Measurements from ENCODE around the gene ARID1A. TPM values are rescaled to one million over a fixed set of nuclear protein-coding genes. Genes with fewer than 3 reads are reported as not detected.

Gene ARID1A
- total and polyA plus RNA-seq, 9 of the 15 experiments (the other 6 are each of a cell fraction or from before 2014, with no cell fraction given), result 8.3 to 88.3 (median 22.5) TPM

- peaks cover 13 to 23% of the 10 kb centered on the region in 2 experiments; a peak in 4 of 5 replicates for H3K4me1 ChIP-seq (replicated peaks in 1 of 2; ENCODE audit: control insufficient read depth in 2 of 2, insufficient read depth in 2 of 2, low read length in 2 of 2)
- 0 out of 2 replicates have a peak, but pooled peaks have one; percentile 32 for TF ChIP-seq SUPT5H (IDR thresholded peaks at IDR 0.05)
- no peak for TF ChIP-seq RBM22 (IDR thresholded peaks at IDR 0.05; ENCODE audit: low read depth, low read length, poor library complexity, severe bottlenecking)
- TF ChIP-seq, protein P1, sequence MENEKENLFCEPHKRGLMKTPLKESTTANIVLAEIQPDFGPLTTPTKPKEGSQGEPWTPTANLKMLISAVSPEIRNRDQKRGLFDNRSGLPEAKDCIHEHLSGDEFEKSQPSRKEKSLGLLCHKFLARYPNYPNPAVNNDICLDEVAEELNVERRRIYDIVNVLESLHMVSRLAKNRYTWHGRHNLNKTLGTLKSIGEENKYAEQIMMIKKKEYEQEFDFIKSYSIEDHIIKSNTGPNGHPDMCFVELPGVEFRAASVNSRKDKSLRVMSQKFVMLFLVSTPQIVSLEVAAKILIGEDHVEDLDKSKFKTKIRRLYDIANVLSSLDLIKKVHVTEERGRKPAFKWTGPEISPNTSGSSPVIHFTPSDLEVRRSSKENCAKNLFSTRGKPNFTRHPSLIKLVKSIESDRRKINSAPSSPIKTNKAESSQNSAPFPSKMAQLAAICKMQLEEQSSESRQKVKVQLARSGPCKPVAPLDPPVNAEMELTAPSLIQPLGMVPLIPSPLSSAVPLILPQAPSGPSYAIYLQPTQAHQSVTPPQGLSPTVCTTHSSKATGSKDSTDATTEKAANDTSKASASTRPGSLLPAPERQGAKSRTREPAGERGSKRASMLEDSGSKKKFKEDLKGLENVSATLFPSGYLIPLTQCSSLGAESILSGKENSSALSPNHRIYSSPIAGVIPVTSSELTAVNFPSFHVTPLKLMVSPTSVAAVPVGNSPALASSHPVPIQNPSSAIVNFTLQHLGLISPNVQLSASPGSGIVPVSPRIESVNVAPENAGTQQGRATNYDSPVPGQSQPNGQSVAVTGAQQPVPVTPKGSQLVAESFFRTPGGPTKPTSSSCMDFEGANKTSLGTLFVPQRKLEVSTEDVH (IDR thresholded peaks at IDR 0.05; ENCODE audit: low read depth, partially characterized antibody), result no peak
- no peak for TF ChIP-seq POLR2B (IDR thresholded peaks at IDR 0.05; ENCODE audit: low read depth, partially characterized antibody)
- no peak for TF ChIP-seq MNT (conservative IDR thresholded peaks at IDR 0.05)
- no peak for TF ChIP-seq SNAPC5 (CRISPR knock-in tag; IDR thresholded peaks at IDR 0.05)
- no peak for TF ChIP-seq EGR1 (conservative IDR thresholded peaks at IDR 0.05)
- TSS peak; percentile 20 for BruUV-seq (replicated peaks)
- in situ Hi-C loops (cut with MboI) (no loop called here), intact Hi-C loops (cut with micrococcal nuclease) (no loop called here)
- WGBS (ENCODE audit: insufficient coverage, low coverage, missing lambda C conversion rate), result 92% methylated on average over 3 of the region's 3 CpGs
- no peak overlapping the region for H3K4me2 ChIP-seq (ENCODE audit: insufficient read depth, low read length)
- POLR2A ChIA-PET, result interaction anchor here (0.6 to 1.1 kb wide), 2 partner anchors 16 to 393 kb away, joined by 3 to 6 read pairs; no protein-coding TSS in a partner anchor
- DNase-seq (ENCODE audit: extremely low read depth in 1 of 4, low spot score in 3 of 4) (peak in 1 of 4 experiments; percentile 9), FAIRE-seq (no peak), ATAC-seq (no peak)
- H3K27me3 ChIP-seq (ENCODE audit: control insufficient read depth in 2 of 2, insufficient read depth in 2 of 2, low read length in 2 of 2), result no peaks in the 10 kb centered on the region
- H3K4me3 ChIP-seq, result no peak overlapping the region
- H3K9me1 ChIP-seq (ENCODE audit: control insufficient read depth, insufficient read depth, low read length), result no peaks in the 10 kb centered on the region
- peak overlapping the region; percentile 9; the same call in 1 of the 3 replicates for H3K27ac ChIP-seq (ENCODE audit: extremely low read depth, low read depth, low read length)
- CTCF ChIA-PET (ENCODE audit: low intra/inter-chr PET ratio), result no interaction called here
- 0 out of 2 replicates have a peak, but pooled peaks cover 8% of the 10 kb centered on the region for H4K20me1 ChIP-seq (replicated peaks; ENCODE audit: control insufficient read depth, insufficient read depth, low read length)
- H2AFZ ChIP-seq (ENCODE audit: low read depth, low read length), result no peak overlapping the region
- no peaks in the 10 kb centered on the region for H3K9me3 ChIP-seq (replicated peaks; ENCODE audit: control insufficient read depth, insufficient read depth, low read depth, low read length)
- H3K79me2 ChIP-seq (ENCODE audit: control insufficient read depth, insufficient read depth, low read length), result peaks cover 69% of the 10 kb centered on the region
- peaks cover 82% of the 10 kb centered on the region for H3K36me3 ChIP-seq (ENCODE audit: control insufficient read depth, insufficient read depth, low read length)
- H3K9ac ChIP-seq (ENCODE audit: insufficient read depth in 1 of 2, low read depth in 2 of 2, low read length in 2 of 2), result no peak overlapping the region
Observed at GRCh38 chr1:26740023-26740634, 44.3 kb downstream of the ARID1A start.

Measured in K562 (cell line).